Neural progenitor cell (in vitro differentiated cells): ENCODE results near the gene PDXP.

Experiments
- CTCF ChIP-seq: fragments of 200-600 bp; sonication (generic); IDR thresholded peaks from 2 replicates; pipeline ENCODE4 v1.5.1; 2017; ENCODE audit warnings: antibody characterized with exemption, mild to moderate bottlenecking
- EZH2 ChIP-seq: fragments of 200-600 bp; sonication (generic); IDR thresholded peaks from 2 replicates; pipeline ENCODE4 v1.6.1; 2017; ENCODE audit warnings: antibody characterized with exemption, mild to moderate bottlenecking, moderate library complexity

- no peak for TF ChIP-seq CTCF
- no peak for TF ChIP-seq EZH2
Observed at GRCh38 chr22:37713761-37714160, 55.2 kb downstream of the PDXP start.
